ENCODE results near the gene CUBN.

The CUBN gene

GRCh38 chr10:16916496-16916895 is 213.1 kb downstream of the CUBN start:
- no peaks in the 10 kb centered on the region for H3K4me1 ChIP-seq (ENCODE audit: control insufficient read depth, insufficient read depth, low read length, unreplicated experiment)
- H3K79me2 ChIP-seq (ENCODE audit: control insufficient read depth, insufficient read depth, low read length, unreplicated experiment) = no peaks in the 10 kb centered on the region
- no peak overlapping the region for H3K27ac ChIP-seq (ENCODE audit: low read depth, low read length)
- H2AFZ ChIP-seq (ENCODE audit: low read length, unreplicated experiment) = no peak overlapping the region
- H3K36me3 ChIP-seq (ENCODE audit: insufficient read depth, low read length) = no peaks in the 10 kb centered on the region
- H3K4me3 ChIP-seq (ENCODE audit: low read depth, low read length) = no peak overlapping the region
- H3K27me3 ChIP-seq (ENCODE audit: insufficient read depth, low read length) = no peaks in the 10 kb centered on the region

DNA sequence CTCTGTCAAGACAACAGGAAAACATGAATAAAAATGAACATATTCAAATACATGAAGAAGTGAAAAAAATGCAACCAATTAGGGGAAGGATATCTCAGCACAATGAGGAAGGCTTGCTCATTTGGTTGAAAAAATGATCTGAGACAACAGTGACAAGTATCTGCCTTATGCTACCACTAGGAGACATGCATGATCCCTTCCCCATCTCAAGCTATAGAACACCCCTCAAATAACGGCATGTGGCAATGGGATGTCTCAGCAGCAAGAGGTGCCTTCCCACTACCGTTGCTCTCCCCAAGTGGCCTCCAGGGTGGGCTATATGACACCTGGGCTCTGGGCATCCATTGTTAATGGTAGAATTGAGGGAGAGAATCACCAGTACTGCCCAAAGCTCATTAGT is 214.3 kb downstream of the CUBN start:
- Histone ChIP-seq H3K79me2 (ENCODE audit: control insufficient read depth, insufficient read depth, low read length, unreplicated experiment) (no peaks in the 10 kb centered on the region), H2AFZ (ENCODE audit: low read length, unreplicated experiment) (no peak overlapping the region), H3K27ac (ENCODE audit: low read depth, low read length) (no peak overlapping the region), H3K27me3 (ENCODE audit: insufficient read depth, low read length) (no peaks in the 10 kb centered on the region), H3K36me3 (ENCODE audit: insufficient read depth, low read length) (no peaks in the 10 kb centered on the region), H3K4me3 (ENCODE audit: low read depth, low read length) (no peak overlapping the region), H3K4me1 (ENCODE audit: control insufficient read depth, insufficient read depth, low read length, unreplicated experiment) (peaks cover 2% of the 10 kb centered on the region)

DNA sequence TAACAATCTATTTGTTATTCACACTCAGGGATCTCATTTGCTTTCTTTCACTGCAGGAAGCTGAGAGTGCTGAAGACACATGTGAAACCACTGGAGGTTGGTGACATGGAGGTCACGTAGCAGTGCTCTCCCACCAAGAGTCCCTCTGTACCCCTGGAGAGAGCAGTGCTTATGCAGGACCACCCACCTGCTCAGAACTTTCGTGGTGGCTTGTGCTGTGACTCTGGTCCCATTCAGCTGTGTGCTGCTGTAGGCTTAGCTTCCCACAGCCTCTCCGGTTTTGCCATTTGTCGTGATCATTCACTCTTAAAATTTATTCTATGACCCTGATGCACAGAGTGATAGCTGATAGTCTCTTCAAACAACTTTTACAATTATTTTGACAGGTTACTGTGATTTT is 216.3 kb downstream of the CUBN start:
- H3K4me1 ChIP-seq (ENCODE audit: control insufficient read depth, insufficient read depth, low read length, unreplicated experiment) = peaks cover 7% of the 10 kb centered on the region
- H3K4me3 ChIP-seq (ENCODE audit: low read depth, low read length) = no peak overlapping the region
- H3K79me2 ChIP-seq (ENCODE audit: control insufficient read depth, insufficient read depth, low read length, unreplicated experiment) = no peaks in the 10 kb centered on the region
- no peak overlapping the region for H2AFZ ChIP-seq (ENCODE audit: low read length, unreplicated experiment)
- no peaks in the 10 kb centered on the region for H3K36me3 ChIP-seq (ENCODE audit: insufficient read depth, low read length)
- H3K27me3 ChIP-seq (ENCODE audit: insufficient read depth, low read length) = no peaks in the 10 kb centered on the region
- no peak overlapping the region for H3K27ac ChIP-seq (ENCODE audit: low read depth, low read length)

DNA sequence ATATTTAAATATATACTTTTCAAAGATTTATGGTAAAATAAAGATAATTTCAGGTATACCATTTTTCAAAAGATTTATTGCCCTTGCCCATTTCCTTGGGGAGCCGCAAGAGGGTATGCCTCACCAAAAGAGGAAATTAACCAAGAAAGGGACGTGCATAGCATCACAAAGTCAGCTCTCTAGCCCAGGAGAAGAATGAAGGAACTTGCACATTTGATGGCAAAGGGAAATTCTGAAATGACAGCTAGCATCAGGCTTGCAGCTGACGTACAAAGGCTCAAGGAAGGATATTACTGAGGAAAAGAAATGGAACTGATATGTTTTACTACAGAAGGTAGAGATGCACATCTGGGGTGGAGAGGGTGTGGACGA is 218.8 kb downstream of the CUBN start:
- H3K4me3 ChIP-seq (ENCODE audit: low read depth, low read length) = no peak overlapping the region
- no peak overlapping the region for H2AFZ ChIP-seq (ENCODE audit: low read length, unreplicated experiment)
- H3K27ac ChIP-seq (ENCODE audit: low read depth, low read length) = no peak overlapping the region
- no peaks in the 10 kb centered on the region for H3K79me2 ChIP-seq (ENCODE audit: control insufficient read depth, insufficient read depth, low read length, unreplicated experiment)
- peaks cover 7% of the 10 kb centered on the region for H3K4me1 ChIP-seq (ENCODE audit: control insufficient read depth, insufficient read depth, low read length, unreplicated experiment)
- H3K36me3 ChIP-seq (ENCODE audit: insufficient read depth, low read length) = no peaks in the 10 kb centered on the region
- no peaks in the 10 kb centered on the region for H3K27me3 ChIP-seq (ENCODE audit: insufficient read depth, low read length)

DNA sequence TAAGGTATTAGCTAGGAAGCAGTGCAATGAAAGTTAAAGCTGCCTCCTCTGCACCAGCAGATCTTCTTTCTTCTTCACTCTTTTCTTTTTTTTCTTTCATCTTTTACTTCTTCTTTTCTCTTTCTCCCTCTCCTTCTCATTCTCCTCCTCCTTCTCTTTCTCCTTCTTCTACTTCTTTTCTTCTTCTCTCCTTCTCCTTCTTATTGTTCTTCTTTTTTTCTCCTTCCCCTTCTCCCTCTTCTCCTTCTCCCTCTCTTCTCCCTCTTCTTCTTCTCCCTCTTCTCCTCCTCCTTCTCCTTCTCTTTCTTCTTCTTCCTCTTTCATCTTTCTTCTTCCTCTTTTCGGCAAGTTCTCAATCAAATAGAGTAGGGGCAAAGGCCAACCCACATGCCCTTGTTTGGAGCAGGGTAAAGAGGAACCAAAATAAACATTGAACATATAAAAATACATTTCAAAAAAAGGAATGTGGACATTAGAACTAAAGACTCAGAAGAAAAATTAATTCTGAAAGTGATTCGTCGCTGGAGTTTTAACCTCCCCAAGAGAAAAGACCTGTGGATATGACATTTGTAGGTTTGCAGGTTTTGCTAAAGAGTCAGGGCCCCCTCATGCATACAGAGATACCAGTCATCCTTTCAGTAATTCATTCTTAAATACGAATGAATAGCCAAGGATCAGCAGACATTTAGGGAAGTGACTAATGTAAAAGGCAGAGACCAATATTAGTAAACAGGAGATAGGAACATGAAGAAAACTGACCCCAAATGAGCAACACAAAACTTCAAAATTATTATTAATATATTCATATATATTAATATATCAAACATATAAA is 219.4 kb downstream of the CUBN start:
- H3K36me3 ChIP-seq (ENCODE audit: insufficient read depth, low read length) = no peaks in the 10 kb centered on the region
- H3K79me2 ChIP-seq (ENCODE audit: control insufficient read depth, insufficient read depth, low read length, unreplicated experiment) = no peaks in the 10 kb centered on the region
- H3K27ac ChIP-seq (ENCODE audit: low read depth, low read length) = no peak overlapping the region
- H3K4me1 ChIP-seq (ENCODE audit: control insufficient read depth, insufficient read depth, low read length, unreplicated experiment) = peaks cover 7% of the 10 kb centered on the region
- no peak overlapping the region for H3K4me3 ChIP-seq (ENCODE audit: low read depth, low read length)
- no peaks in the 10 kb centered on the region for H3K27me3 ChIP-seq (ENCODE audit: insufficient read depth, low read length)
- no peak overlapping the region for H2AFZ ChIP-seq (ENCODE audit: low read length, unreplicated experiment)

DNA sequence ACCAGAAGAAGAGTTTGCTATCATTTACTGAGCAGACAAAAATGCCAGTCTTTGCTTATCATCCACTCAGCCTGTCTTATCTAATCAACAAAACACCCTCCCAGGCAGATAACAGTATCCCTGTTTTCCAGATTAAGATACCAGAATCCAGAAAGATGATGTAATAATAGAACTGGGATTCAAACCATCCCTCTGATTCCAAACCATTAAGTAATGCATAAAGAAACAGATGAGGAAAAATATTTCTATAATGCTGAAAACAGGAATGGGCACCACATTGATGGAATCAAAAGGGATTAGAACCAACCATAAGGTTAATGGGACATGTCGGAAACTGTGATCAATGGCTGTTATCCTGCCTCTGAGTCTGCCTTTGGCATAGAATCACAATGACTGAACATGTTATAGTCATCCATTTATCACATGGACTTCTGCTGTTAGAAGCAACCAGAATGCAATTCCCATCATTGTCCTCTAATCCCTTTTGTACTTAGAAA is 220.3 kb downstream of the CUBN start:
- H3K4me1 ChIP-seq (ENCODE audit: control insufficient read depth, insufficient read depth, low read length, unreplicated experiment) = peaks cover 7% of the 10 kb centered on the region
- H3K27me3 ChIP-seq (ENCODE audit: insufficient read depth, low read length) = no peaks in the 10 kb centered on the region
- no peak overlapping the region for H3K27ac ChIP-seq (ENCODE audit: low read depth, low read length)

DNA sequence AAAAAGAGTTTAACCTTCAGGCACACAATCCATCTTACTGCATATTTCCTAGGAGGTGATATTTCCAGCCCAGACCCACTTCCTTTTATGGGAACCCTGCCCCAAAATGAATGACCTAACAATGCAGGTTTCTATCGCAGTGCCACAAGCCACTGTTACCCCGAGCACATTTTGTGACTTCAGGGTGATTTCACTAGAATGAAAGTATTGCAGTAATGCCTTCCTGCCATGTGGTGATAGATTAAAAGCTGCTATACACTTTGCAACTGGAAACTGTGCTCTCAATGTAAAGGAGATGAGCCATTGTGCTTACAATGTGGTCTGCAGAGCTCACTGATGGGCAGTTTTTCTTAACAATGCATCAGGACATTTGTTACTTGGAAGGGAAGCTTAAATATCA is 221.9 kb downstream of the CUBN start:
- H2AFZ ChIP-seq (ENCODE audit: low read length, unreplicated experiment) = no peak overlapping the region
- no peaks in the 10 kb centered on the region for H3K27me3 ChIP-seq (ENCODE audit: insufficient read depth, low read length)
- no peaks in the 10 kb centered on the region for H3K79me2 ChIP-seq (ENCODE audit: control insufficient read depth, insufficient read depth, low read length, unreplicated experiment)
- no peak overlapping the region for H3K27ac ChIP-seq (ENCODE audit: low read depth, low read length)
- H3K4me1 ChIP-seq (ENCODE audit: control insufficient read depth, insufficient read depth, low read length, unreplicated experiment) = peaks cover 7% of the 10 kb centered on the region
- no peak overlapping the region for H3K4me3 ChIP-seq (ENCODE audit: low read depth, low read length)
- H3K36me3 ChIP-seq (ENCODE audit: insufficient read depth, low read length) = no peaks in the 10 kb centered on the region

More for the DNA sequence above, 220.3 kb downstream of the CUBN start:
- H3K36me3 ChIP-seq (ENCODE audit: insufficient read depth, low read length) = no peaks in the 10 kb centered on the region
- no peak overlapping the region for H2AFZ ChIP-seq (ENCODE audit: low read length, unreplicated experiment)
- H3K79me2 ChIP-seq (ENCODE audit: control insufficient read depth, insufficient read depth, low read length, unreplicated experiment) = no peaks in the 10 kb centered on the region
- no peak overlapping the region for H3K4me3 ChIP-seq (ENCODE audit: low read depth, low read length)

- Histone ChIP-seq H3K4me1 (ENCODE audit: control insufficient read depth, insufficient read depth, low read length, unreplicated experiment) (peaks cover 6% of the 10 kb centered on the region), H3K4me3 (ENCODE audit: low read depth, low read length) (no peak overlapping the region), H3K36me3 (ENCODE audit: insufficient read depth, low read length) (no peaks in the 10 kb centered on the region), H2AFZ (ENCODE audit: low read length, unreplicated experiment) (no peak overlapping the region), H3K27me3 (ENCODE audit: insufficient read depth, low read length) (no peaks in the 10 kb centered on the region), H3K27ac (ENCODE audit: low read depth, low read length) (no peak overlapping the region), H3K79me2 (ENCODE audit: control insufficient read depth, insufficient read depth, low read length, unreplicated experiment) (no peaks in the 10 kb centered on the region)
These were observed 224.3 kb downstream of the CUBN start for GRCh38 chr10:16905320-16905719.

DNA sequence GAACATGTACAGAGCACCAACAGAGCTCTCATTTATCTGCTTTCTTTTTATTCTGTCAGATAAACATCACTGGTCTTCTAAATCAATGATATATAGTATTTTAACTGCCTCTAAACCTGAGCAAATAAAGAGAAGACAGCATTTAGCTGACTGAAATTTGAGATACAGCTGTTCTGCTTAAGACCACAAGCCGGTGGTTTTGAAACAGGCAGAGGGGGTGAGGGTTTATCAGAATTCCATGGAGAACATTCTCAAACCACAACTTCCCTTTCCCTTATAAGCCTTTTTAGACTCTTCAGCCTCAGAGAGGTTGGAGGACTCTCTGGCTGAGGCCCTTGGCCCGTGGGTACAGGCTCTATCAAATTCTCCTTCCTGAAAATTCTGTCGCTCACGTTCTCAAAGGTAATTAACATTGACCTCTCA is 225.0 kb downstream of the CUBN start:
- no peaks in the 10 kb centered on the region for H3K4me1 ChIP-seq (ENCODE audit: control insufficient read depth, insufficient read depth, low read length, unreplicated experiment)
- peak overlapping the region; percentile 14 for H2AFZ ChIP-seq (ENCODE audit: low read length, unreplicated experiment)
- H3K36me3 ChIP-seq (ENCODE audit: insufficient read depth, low read length) = no peaks in the 10 kb centered on the region
- H3K27me3 ChIP-seq (ENCODE audit: insufficient read depth, low read length) = no peaks in the 10 kb centered on the region
- no peak overlapping the region for H3K4me3 ChIP-seq (ENCODE audit: low read depth, low read length)
- H3K79me2 ChIP-seq (ENCODE audit: control insufficient read depth, insufficient read depth, low read length, unreplicated experiment) = no peaks in the 10 kb centered on the region
- H3K27ac ChIP-seq (ENCODE audit: low read depth, low read length) = no peak overlapping the region

DNA sequence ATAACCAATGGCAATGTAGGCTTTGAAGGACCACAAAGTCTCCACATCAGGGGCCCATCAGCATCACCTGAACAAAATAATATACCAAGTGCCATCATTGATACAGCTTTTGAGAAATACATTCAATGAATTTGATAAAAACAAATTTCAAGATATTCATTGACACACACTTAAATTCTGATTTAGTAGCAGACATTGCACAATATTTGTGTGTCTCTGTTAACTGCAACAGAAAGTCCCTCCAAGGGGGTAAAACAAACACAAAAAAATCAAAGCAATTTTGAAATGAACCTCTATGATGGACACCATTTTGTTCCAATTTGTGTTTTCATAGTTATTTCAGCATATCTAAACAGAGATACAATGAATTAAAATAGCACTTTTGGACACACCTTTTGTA is 225.6 kb downstream of the CUBN start:
- Histone ChIP-seq H3K27ac (ENCODE audit: low read depth, low read length) (no peak overlapping the region), H2AFZ (ENCODE audit: low read length, unreplicated experiment) (peak overlapping the region; percentile 33), H3K79me2 (ENCODE audit: control insufficient read depth, insufficient read depth, low read length, unreplicated experiment) (no peaks in the 10 kb centered on the region), H3K4me3 (ENCODE audit: low read depth, low read length) (no peak overlapping the region), H3K36me3 (ENCODE audit: insufficient read depth, low read length) (no peaks in the 10 kb centered on the region), H3K27me3 (ENCODE audit: insufficient read depth, low read length) (no peaks in the 10 kb centered on the region), H3K4me1 (ENCODE audit: control insufficient read depth, insufficient read depth, low read length, unreplicated experiment) (no peaks in the 10 kb centered on the region)

GRCh38 chr10:16902606-16903005 is 227.0 kb downstream of the CUBN start:
- no peaks in the 10 kb centered on the region for H3K4me1 ChIP-seq (ENCODE audit: control insufficient read depth, insufficient read depth, low read length, unreplicated experiment)
- H3K27me3 ChIP-seq (ENCODE audit: insufficient read depth, low read length) = no peaks in the 10 kb centered on the region
- H2AFZ ChIP-seq (ENCODE audit: low read length, unreplicated experiment) = peak overlapping the region; percentile 88
- no peaks in the 10 kb centered on the region for H3K79me2 ChIP-seq (ENCODE audit: control insufficient read depth, insufficient read depth, low read length, unreplicated experiment)
- no peak overlapping the region for H3K27ac ChIP-seq (ENCODE audit: low read depth, low read length)
- H3K36me3 ChIP-seq (ENCODE audit: insufficient read depth, low read length) = no peaks in the 10 kb centered on the region
- H3K4me3 ChIP-seq (ENCODE audit: low read depth, low read length) = peak overlapping the region; percentile 23; the same call in 1 of the 2 replicates

Data from ACC112 (cell line).